DOHH2 (cell line): ENCODE measurements around the gene RDM1.

ENCODE experiments used
- H3F3A ChIP-seq: fragments of 200-600 bp; sonication (generic), shearing (Covaris generic); 2 replicates; pipeline ENCODE4 v1.6.0; 2016; ENCODE audit warnings: antibody characterized with exemption, mild to moderate bottlenecking; ENCODE audit not compliant: control insufficient read depth, insufficient read depth
- H3K27ac ChIP-seq: fragments of 200-600 bp; sonication (generic); 2 replicates; pipeline ENCODE4 v1.5.1; 2014; ENCODE audit warnings: low read depth, mild to moderate bottlenecking, low read length, moderate library complexity
- H3K27me3 ChIP-seq: fragments of 200-600 bp; sonication (generic); 2 replicates; pipeline ENCODE4 v1.6.1; 2014; ENCODE audit warnings: mild to moderate bottlenecking, low read length, mixed read lengths; ENCODE audit not compliant: control insufficient read depth
- H3K36me3 ChIP-seq: fragments of 200-600 bp; sonication (generic); 2 replicates; pipeline ENCODE4 v1.6.1; 2014; ENCODE audit warnings: mild to moderate bottlenecking, low read length, moderate library complexity, mixed read lengths; ENCODE audit not compliant: control insufficient read depth
- H3K4me1 ChIP-seq: fragments of 200-600 bp; sonication (generic); 2 replicates; pipeline ENCODE4 v1.6.1; 2014; ENCODE audit warnings: mild to moderate bottlenecking, low read length, mixed read lengths; ENCODE audit not compliant: control insufficient read depth
- H3K4me2 ChIP-seq: fragments of 200-600 bp; sonication (generic); 2 replicates; pipeline ENCODE4 v1.6.0; 2014; ENCODE audit warnings: mild to moderate bottlenecking, low read length, moderate library complexity
- H3K4me3 ChIP-seq: fragments of 200-600 bp; sonication (generic); 2 replicates; pipeline ENCODE4 v1.5.1; 2014; ENCODE audit warnings: mild to moderate bottlenecking, low read length, mixed read lengths
- H3K79me2 ChIP-seq: fragments of 200-600 bp; sonication (generic); 2 replicates; pipeline ENCODE4 v1.6.1; 2014; ENCODE audit warnings: mild to moderate bottlenecking, low read length, mixed read lengths; ENCODE audit not compliant: control insufficient read depth
- H3K9me2 ChIP-seq: fragments of 200-600 bp; sonication (generic); replicated peaks from 2 replicates; pipeline ENCODE4 v1.6.1; 2014; ENCODE audit warnings: mild to moderate bottlenecking, low read length, mixed read lengths; ENCODE audit not compliant: control insufficient read depth
- H3K9me3 ChIP-seq: fragments of 200-600 bp; sonication (generic); 2 replicates; pipeline ENCODE4 v1.6.1; 2014; ENCODE audit warnings: antibody characterized with exemption, low read length, mixed read lengths; ENCODE audit not compliant: control insufficient read depth, insufficient read depth
- H4K20me1 ChIP-seq: fragments of 200-600 bp; sonication (generic); 2 replicates; pipeline ENCODE4 v1.6.0; 2014; ENCODE audit warnings: low read depth, mild to moderate bottlenecking, antibody characterized with exemption, low read length, moderate library complexity; ENCODE audit not compliant: control insufficient read depth, insufficient read depth
- CTCF ChIP-seq: fragments of 200-600 bp; sonication (generic); IDR thresholded peaks from one replicate; pipeline ENCODE4 v1.5.1; 2014; ENCODE audit warnings: antibody characterized with exemption, mild to moderate bottlenecking, low read depth, low read length; ENCODE audit not compliant: poor library complexity, severe bottlenecking
- EZH2phosphoT487 ChIP-seq: fragments of 200-600 bp; sonication (generic); IDR thresholded peaks from 2 replicates; pipeline ENCODE4 v1.6.1; 2017; ENCODE audit warnings: borderline replicate concordance, mild to moderate bottlenecking, antibody characterized with exemption, low read length, moderate library complexity, mixed read lengths

RDM1 gene

DNA sequence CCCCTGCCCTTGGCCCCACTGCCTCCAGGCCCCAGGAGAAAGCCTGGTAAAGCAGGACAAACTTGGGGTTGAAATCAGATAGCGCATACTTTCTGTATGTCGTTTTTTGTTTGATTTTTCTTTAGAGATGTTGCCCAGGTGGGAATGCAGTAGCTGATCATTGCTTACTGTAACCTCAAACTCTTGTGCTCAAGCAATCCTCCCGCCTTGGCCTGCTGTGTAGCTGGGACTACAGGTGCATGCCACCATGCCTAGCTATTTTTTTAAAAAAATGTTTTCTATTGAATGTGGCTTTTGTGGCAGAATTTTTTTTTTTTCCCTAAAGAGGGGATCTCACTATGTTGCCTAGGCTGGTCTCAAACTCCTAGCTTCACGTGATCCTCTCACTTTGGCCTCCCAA lies 39.3 kb downstream of the RDM1 start:
- Histone ChIP-seq H3K9me3 (no peaks in the 10 kb centered on the region), H3K4me2 (no peak overlapping the region), H4K20me1 (peaks cover 2% of the 10 kb centered on the region; the same call in 1 of the 2 replicates), H3K27ac (no peak overlapping the region), H3K9me2 (no peaks in the 10 kb centered on the region), H3F3A (no peaks in the 10 kb centered on the region), H3K79me2 (no peaks in the 10 kb centered on the region), H3K36me3 (no peaks in the 10 kb centered on the region), H3K4me1 (no peaks in the 10 kb centered on the region), H3K4me3 (no peak overlapping the region), H3K27me3 (no peaks in the 10 kb centered on the region)
- TF ChIP-seq EZH2phosphoT487 (no peak), CTCF (no peak)

DNA sequence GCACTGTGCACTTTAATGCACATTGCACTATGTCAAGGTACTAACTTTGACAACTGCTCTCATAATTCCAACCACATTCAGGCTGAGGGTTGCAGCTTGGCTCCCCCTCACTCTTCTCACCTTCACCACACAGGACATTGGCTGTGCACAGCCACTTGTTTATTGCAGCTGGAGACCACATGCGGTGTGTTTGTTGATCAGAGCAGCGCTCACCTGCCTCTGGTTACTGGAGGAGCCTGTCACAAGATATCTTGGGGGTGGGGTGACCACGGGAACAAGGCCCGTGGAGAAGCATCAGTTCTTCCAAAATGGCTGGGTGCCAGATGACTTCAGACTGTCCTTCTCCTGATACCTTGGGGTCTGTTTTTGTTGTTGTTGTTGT lies 39.8 kb downstream of the RDM1 start:
- Histone ChIP-seq H3K27me3 (no peaks in the 10 kb centered on the region), H3K9me3 (no peaks in the 10 kb centered on the region), H4K20me1 (peaks cover 2% of the 10 kb centered on the region; the same call in 1 of the 2 replicates), H3K27ac (no peak overlapping the region), H3K4me2 (no peak overlapping the region), H3F3A (no peaks in the 10 kb centered on the region), H3K4me1 (no peaks in the 10 kb centered on the region), H3K36me3 (no peaks in the 10 kb centered on the region), H3K79me2 (no peaks in the 10 kb centered on the region), H3K9me2 (no peaks in the 10 kb centered on the region), H3K4me3 (no peak overlapping the region)
- TF ChIP-seq CTCF (no peak), EZH2phosphoT487 (no peak)

GRCh38 chr17:35889818-35890773 lies 40.5 kb downstream of the RDM1 start:
- no peaks in the 10 kb centered on the region for H3F3A ChIP-seq
- peaks cover 2% of the 10 kb centered on the region; the same call in 1 of the 2 replicates for H4K20me1 ChIP-seq
- no peaks in the 10 kb centered on the region for H3K9me2 ChIP-seq
- no peak overlapping the region for H3K4me3 ChIP-seq
- TF ChIP-seq CTCF: no peak
- TF ChIP-seq EZH2phosphoT487: no peak
- H3K27ac ChIP-seq: no peak overlapping the region
- H3K4me2 ChIP-seq: no peak overlapping the region
- H3K79me2 ChIP-seq: no peaks in the 10 kb centered on the region
- H3K4me1 ChIP-seq: no peaks in the 10 kb centered on the region
- H3K9me3 ChIP-seq: no peaks in the 10 kb centered on the region
- H3K36me3 ChIP-seq: no peaks in the 10 kb centered on the region
- no peaks in the 10 kb centered on the region for H3K27me3 ChIP-seq
